ENCODE results near the gene SEMA7A.

SEMA7A gene

GRCh38 chr15:74387141-74387541 is 46.6 kb downstream of the SEMA7A start:
- no peaks in the 10 kb centered on the region for H3K9me3 ChIP-seq (replicated peaks; ENCODE audit: insufficient read depth, low read length)
- no peak overlapping the region for H3K9ac ChIP-seq (ENCODE audit: low read length)
- H3K36me3 ChIP-seq (replicated peaks; ENCODE audit: insufficient read depth, low read length): no peaks in the 10 kb centered on the region
- H3F3A ChIP-seq (ENCODE audit: insufficient read depth, low read length): peaks cover 24% of the 10 kb centered on the region
- H3K27me3 ChIP-seq (replicated peaks; ENCODE audit: insufficient read depth, low read length): no peaks in the 10 kb centered on the region
- no peaks in the 10 kb centered on the region for H4K20me1 ChIP-seq (ENCODE audit: insufficient read depth, low read length)
- H3K79me2 ChIP-seq (ENCODE audit: low read length): no peaks in the 10 kb centered on the region
- no peak overlapping the region for H3K4me3 ChIP-seq (ENCODE audit: low read length)
- no peak overlapping the region for H3K27ac ChIP-seq (ENCODE audit: low read length)
- no peak for DNase-seq
- peaks cover 40% of the 10 kb centered on the region for H3K4me1 ChIP-seq (ENCODE audit: low read length)
- TF ChIP-seq, protein P1, sequence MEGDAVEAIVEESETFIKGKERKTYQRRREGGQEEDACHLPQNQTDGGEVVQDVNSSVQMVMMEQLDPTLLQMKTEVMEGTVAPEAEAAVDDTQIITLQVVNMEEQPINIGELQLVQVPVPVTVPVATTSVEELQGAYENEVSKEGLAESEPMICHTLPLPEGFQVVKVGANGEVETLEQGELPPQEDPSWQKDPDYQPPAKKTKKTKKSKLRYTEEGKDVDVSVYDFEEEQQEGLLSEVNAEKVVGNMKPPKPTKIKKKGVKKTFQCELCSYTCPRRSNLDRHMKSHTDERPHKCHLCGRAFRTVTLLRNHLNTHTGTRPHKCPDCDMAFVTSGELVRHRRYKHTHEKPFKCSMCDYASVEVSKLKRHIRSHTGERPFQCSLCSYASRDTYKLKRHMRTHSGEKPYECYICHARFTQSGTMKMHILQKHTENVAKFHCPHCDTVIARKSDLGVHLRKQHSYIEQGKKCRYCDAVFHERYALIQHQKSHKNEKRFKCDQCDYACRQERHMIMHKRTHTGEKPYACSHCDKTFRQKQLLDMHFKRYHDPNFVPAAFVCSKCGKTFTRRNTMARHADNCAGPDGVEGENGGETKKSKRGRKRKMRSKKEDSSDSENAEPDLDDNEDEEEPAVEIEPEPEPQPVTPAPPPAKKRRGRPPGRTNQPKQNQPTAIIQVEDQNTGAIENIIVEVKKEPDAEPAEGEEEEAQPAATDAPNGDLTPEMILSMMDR (IDR thresholded peaks at IDR 0.05; ENCODE audit: low read length): no peak
- TF ChIP-seq EZH2 (optimal IDR thresholded peaks at IDR 0.05; ENCODE audit: low read depth, low read length) (no peak), EZH2phosphoT487 (IDR thresholded peaks at IDR 0.05; ENCODE audit: low read length) (no peak)
- H3K9me2 ChIP-seq (replicated peaks; ENCODE audit: insufficient read depth, low read length): no peaks in the 10 kb centered on the region
- no peak overlapping the region for H3K4me2 ChIP-seq (ENCODE audit: low read depth, low read length)
- H2AFZ ChIP-seq (ENCODE audit: low read length): no peak overlapping the region

DNA sequence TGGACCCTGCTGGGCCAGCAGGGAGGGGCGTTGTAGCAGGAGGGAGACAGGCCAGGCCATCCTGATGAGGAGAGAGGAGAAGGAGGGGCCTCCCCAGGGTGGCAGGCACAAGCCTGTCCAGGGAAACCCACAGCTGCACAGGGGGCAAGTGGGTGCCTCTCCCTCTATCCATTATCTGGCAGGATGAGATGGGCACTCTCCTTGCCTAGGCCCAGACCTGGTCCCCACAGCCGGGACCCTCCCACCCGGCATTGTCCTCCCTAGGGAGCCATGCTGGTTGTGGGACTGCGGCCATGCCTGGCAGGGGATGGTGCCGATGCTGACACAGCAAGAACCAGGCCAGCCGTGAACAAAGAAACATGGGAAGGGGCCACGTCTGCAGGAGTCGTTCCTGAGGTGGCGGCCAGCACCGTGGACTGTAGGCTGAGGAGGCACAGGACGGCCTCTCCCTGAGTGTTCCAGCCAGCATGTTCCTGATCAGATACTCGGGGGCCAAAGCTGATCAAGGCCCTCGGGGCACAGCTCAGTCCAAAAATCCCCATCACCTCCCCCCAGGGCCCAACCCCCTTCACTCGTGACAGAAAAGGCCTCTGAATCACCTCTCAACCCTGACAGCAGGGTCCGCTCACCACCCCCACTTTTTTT is 47.1 kb downstream of the SEMA7A start:
- H3K9me2 ChIP-seq (replicated peaks; ENCODE audit: insufficient read depth, low read length): no peaks in the 10 kb centered on the region
- H3K4me3 ChIP-seq (ENCODE audit: low read length): no peak overlapping the region
- no peak overlapping the region for H3K4me2 ChIP-seq (ENCODE audit: low read depth, low read length)
- no peaks in the 10 kb centered on the region for H3K9me3 ChIP-seq (replicated peaks; ENCODE audit: insufficient read depth, low read length)
- no peaks in the 10 kb centered on the region for H3K79me2 ChIP-seq (ENCODE audit: low read length)
- H3K4me1 ChIP-seq (ENCODE audit: low read length): peaks cover 44% of the 10 kb centered on the region
- no peak for DNase-seq
- H4K20me1 ChIP-seq (ENCODE audit: insufficient read depth, low read length): no peaks in the 10 kb centered on the region
- H3F3A ChIP-seq (ENCODE audit: insufficient read depth, low read length): peaks cover 24% of the 10 kb centered on the region
- H3K36me3 ChIP-seq (replicated peaks; ENCODE audit: insufficient read depth, low read length): no peaks in the 10 kb centered on the region
- no peak overlapping the region for H3K27ac ChIP-seq (ENCODE audit: low read length)
- no peak overlapping the region for H2AFZ ChIP-seq (ENCODE audit: low read length)
- TF ChIP-seq EZH2phosphoT487 (IDR thresholded peaks at IDR 0.05; ENCODE audit: low read length): no peak
- TF ChIP-seq EZH2 (optimal IDR thresholded peaks at IDR 0.05; ENCODE audit: low read depth, low read length): no peak
- TF ChIP-seq, protein P1 (IDR thresholded peaks at IDR 0.05; ENCODE audit: low read length): no peak
- H3K9ac ChIP-seq (ENCODE audit: low read length): no peak overlapping the region
- no peaks in the 10 kb centered on the region for H3K27me3 ChIP-seq (replicated peaks; ENCODE audit: insufficient read depth, low read length)

DNA sequence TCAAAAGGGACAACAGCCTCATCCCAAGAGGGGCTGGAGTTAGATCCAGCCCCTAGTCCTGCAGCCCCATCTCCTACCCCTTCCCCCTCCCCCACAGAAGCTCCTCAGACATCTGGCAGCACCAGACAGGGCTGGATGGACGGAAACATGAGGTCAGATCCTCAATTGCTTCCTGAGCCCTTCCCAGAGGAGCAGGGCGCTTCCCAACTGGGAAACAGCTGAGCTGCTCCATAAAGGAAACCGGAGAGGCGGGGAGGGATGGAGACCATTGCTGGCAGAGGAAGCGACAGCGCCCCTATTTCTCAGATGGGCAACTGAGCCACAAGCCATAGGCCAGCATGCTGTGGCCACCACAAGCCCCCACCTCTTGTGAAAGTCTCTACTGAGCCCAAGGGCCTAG is 48.0 kb downstream of the SEMA7A start:
- H2AFZ ChIP-seq (ENCODE audit: low read length): no peak overlapping the region
- H3K27ac ChIP-seq (ENCODE audit: low read length): peak overlapping the region; percentile 99
- no peak for DNase-seq
- H3K27me3 ChIP-seq (replicated peaks; ENCODE audit: insufficient read depth, low read length): no peaks in the 10 kb centered on the region
- no peaks in the 10 kb centered on the region for H3K36me3 ChIP-seq (replicated peaks; ENCODE audit: insufficient read depth, low read length)
- H3K9ac ChIP-seq (ENCODE audit: low read length): peak overlapping the region; percentile 86
- H3F3A ChIP-seq (ENCODE audit: insufficient read depth, low read length): peaks cover 24% of the 10 kb centered on the region
- no peak overlapping the region for H3K4me3 ChIP-seq (ENCODE audit: low read length)
- H4K20me1 ChIP-seq (ENCODE audit: insufficient read depth, low read length): no peaks in the 10 kb centered on the region
- peaks cover 44% of the 10 kb centered on the region for H3K4me1 ChIP-seq (ENCODE audit: low read length)
- no peaks in the 10 kb centered on the region for H3K79me2 ChIP-seq (ENCODE audit: low read length)
- H3K9me2 ChIP-seq (replicated peaks; ENCODE audit: insufficient read depth, low read length): no peaks in the 10 kb centered on the region
- no peak for TF ChIP-seq EZH2 (optimal IDR thresholded peaks at IDR 0.05; ENCODE audit: low read depth, low read length)
- TF ChIP-seq, protein P1 (IDR thresholded peaks at IDR 0.05; ENCODE audit: low read length): no peak
- TF ChIP-seq EZH2phosphoT487 (IDR thresholded peaks at IDR 0.05; ENCODE audit: low read length): no peak
- peak overlapping the region; percentile 72 for H3K4me2 ChIP-seq (ENCODE audit: low read depth, low read length)
- H3K9me3 ChIP-seq (replicated peaks; ENCODE audit: insufficient read depth, low read length): no peaks in the 10 kb centered on the region
